ENCODE data around the gene ATP11B.
"Not testable (repeated sequence)": the region's sequence is repeated elsewhere in the genome, so short reads cannot be mapped to it uniquely, and the experiment has no call there.

The ATP11B gene

DNA sequence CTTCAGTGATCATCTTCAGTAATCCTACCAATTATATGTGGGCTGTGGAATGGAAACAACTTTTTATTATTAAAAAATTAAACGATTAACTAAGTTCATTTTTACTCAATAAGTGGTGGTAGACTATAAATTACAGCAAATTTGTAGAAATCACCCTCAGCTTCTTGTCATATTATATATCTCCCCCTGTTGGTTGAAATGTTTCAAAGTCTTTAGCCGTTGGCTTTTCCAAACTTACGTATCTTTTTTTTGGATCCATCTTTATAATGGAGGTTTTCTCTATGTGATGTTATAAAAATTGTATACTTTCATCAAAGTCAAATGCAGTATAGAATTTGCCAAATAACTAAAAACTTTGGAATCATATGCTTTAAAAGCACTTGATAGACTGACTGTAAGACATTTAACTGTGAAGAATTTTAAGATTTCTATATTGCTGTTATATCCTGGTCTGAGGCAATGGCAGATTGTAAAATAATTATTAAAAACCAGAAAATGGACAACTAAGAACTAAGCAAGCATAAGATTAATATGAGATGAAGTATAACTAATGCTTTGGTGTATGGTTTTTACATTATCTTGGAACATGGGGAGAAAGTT, 44.7 kb downstream of the ATP11B start:
- DNase-seq (ENCODE audit: low read depth), result no peak

DNA sequence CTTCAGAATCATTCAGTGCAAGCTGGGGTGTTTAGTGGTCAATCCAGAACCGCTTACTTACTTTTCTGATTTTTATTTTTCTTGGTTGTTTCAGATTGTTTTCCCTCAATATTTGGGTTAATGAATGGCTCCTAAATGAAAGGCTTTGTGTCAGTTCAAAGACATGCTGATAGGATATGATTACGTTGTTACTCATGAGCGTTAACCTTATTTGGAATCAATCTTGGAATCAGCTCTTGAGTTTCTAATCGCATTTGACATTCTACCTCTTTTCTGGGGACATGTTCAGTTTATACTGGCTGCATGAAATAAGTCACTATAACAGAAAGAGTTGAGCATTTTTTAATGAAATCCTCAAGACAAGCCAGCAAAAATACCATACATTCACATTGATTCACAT, 50.2 kb downstream of the ATP11B start:
- no peak for DNase-seq (ENCODE audit: low read depth)

DNA sequence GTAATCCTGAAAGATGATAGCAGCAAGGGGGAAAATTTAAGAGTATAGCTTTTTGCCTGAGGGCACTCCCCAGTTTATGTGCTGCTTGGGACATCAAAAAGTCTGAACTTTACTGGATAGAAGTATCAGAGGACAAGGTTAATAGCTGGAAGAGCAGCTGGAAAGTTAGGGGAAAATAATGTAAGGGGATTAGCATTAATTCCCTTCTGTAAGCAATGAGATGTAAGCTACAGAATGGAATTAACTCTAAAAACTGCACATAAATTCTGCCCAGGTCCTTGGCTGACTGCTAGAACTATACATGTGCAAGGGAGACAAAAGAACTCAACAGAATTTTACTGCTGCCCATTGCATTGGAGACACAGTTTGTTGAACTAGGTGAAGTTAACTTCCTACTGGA, 55.6 kb downstream of the ATP11B start:
- no peak for DNase-seq (ENCODE audit: low read depth)

DNA sequence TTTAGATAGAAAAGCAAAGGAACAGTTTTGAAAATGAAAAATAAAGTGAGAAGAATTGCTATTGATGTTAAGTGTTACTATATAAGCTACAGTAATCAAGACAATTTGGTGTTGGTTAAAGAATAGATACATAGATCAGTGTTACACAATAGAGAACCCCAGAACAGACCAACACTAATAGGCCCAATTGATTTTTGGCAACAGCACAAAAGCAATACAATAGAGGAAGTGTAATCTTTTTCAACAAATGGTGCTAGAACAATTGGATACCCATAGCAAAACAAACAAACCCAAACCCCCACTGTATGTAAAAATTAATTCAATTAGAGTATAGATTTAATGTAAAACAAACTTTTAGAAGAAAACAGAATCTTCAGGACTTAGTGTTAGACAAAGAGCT, 61.8 kb downstream of the ATP11B start:
- DNase-seq (ENCODE audit: low read depth), result no peak

DNA sequence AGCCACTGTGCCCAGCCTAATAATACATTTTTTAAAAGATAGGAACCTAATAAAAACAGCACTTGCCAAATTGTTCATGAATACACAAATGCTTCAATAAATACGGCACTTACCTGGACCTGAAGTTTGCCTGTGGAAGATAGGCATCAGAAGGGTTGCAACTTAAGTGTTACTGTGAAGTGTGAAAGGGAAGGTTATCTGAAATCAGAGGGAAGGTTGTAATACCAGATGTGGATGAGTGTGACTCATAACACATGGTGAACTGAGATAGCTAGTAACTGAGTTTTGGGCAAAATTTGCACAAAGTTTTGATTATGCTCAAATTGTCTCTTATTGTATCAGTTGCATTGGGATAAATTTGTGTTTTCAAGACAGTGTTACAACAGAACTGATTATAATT, 68.0 kb downstream of the ATP11B start:
- no peak for DNase-seq (ENCODE audit: low read depth)

DNA sequence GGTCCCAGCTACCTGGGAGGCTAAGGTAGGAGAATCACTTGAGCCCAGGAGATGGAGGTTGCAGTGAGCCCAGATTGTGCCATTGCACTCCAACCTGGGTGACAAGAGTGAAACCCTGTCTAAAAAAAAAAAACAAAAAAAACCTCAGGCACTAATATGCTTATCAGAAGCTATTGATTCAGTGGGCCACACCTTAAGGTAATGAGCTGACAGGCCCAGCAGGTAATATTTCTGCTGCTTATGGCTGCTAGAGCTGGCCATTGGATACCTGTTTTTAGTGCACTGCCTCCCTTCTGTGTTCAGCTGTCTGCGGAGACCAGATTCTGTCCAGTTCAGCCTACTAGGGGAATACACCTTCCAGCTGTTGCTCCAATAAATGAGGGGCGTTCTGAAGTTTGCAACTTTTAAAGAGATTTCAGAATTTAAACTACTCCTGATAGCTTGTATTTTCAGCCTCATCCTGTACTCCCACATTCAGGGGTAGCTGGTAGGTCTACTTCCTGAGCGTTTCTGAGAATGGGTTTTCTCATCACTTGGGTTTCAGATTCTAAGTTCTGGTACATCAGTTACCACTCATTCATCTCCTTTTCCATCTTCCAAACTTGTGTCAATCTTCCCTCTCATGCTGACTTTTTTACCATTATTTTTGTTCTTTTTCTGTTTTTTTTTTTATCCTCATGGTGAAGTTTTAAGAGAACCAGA, 69.0 kb downstream of the ATP11B start:
- no peak for DNase-seq (ENCODE audit: low read depth)

DNA sequence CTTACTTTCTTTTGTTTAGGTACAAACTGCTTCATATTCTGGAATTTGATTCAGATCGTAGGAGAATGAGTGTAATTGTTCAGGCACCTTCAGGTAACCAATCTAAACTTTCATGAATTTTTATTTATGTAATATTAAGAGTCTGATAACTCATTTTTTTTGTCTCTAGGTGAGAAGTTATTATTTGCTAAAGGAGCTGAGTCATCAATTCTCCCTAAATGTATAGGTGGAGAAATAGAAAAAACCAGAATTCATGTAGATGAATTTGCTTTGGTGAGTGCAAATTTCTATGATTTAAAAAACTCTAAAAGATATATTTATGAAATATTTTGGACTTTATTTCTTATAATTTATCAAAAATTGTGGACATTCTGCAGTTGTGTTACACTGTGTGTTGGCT, 75.8 kb downstream of the ATP11B start:
- DNase-seq (ENCODE audit: low read depth), result no peak

DNA sequence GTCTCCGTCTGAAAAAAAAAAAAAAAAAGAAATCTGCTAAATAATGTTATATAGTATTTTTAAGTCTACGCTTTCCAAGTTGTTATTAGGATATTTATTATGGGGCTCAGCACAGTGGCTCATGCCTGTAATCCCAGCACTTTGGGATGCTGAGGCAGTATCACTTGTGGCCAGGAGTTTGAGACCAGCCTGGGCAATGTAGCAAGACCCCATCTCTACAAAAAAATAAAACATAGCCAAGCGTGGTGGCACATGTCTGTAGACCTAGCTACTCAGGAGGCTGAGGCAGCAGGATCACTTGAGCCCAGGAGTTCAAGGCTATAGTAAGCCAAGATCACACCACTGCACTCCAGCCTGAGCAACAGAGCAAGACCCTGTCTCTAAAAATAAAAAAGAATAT, 77.6 kb downstream of the ATP11B start:
- DNase-seq (ENCODE audit: low read depth), result not testable (repeated sequence)

DNA sequence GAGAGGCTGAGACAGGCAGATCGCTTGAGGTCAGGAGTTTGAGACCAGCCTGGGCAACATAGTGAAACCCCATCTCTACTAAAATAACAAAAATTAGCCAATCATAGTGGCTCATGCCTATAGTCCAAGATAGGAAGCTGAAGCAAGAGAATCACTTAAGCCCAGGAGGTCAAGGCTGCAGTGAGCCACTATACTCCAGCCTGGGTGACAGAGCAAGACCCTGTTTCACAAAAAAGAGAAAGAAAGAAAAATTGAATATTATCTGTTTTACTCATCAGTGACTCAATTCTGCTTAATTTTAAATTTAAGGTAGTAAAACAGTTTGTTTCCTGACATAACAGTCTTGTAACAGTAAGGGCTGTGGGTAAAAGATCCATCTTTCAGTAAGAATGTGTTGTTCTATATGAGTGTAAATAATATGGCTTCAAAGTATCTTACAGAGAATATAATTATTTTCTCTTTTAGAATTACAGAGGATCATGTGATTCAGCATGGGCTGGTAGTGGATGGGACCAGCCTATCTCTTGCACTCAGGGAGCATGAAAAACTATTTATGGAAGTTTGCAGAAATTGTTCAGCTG, 85.8 kb downstream of the ATP11B start:
- DNase-seq (ENCODE audit: low read depth), result no peak

DNA sequence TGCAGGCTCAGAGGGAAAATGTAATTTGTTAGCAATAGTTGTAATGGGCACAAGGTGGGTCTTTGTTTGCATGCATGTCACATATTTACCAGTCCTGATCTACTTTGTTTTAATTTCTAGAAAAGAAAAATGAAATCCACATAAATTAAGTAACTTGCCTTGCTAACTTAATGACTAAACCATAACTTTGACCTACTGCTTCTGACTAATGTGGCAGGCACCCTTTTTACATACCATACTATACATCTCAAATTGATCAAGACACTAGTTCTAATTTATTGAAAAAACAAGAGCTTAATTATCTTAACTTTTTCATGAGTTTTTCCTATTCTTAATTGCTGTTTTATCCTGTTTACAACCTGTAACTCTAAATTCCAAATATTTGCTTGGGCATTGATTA, 93.2 kb downstream of the ATP11B start:
- DNase-seq (ENCODE audit: low read depth), result no peak

DNA sequence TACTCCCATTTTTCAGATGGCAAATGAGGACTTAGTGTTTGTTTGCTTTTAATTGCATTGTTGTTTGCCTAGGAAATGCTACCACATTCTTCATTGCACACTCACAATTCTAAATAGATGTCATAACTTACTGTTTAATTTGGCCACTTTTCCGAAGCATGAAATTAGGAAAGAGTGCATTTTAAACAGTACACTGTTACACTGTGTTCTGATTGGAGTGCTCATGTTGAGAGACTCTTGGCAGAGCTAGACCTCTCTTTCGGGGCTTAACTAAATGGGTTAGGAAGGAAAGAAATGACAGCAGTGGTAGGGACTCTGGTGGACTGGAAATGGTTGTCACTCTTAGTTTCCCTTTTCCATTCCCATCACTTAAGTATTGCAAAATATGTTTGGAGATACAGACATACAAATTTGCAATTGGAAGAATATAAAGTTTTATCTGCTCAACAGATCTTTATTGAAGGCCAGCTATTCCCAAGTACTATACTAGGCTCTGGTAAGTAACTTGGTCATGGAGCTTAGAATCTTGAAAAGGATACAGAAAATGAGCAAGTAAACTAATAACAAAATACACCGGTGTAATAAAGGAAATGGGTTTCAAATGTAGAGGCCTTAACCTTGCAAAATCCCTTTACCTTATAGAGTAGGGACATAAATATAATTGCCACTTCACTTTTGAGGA, 96.8 kb downstream of the ATP11B start:
- DNase-seq (ENCODE audit: low read depth), result no peak

DNA sequence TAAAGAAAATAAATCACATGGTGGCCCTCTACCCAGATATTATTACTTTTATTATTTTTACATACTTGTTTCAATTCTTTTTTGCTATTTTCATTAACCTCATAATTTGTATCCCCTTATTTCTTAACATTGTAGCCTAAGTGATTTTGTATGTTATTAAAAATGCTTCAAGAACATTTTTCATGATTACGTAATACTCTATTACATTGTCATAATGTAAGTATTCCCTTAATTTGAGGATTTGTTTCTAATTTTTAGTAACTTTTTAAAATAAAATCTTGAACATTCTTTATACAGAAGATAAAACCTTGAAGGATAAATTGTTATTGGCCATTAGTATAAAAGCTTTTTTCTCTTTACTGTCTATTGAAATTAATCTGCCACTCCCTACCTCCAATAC, 98.1 kb downstream of the ATP11B start:
- DNase-seq (ENCODE audit: low read depth), result no peak

DNA sequence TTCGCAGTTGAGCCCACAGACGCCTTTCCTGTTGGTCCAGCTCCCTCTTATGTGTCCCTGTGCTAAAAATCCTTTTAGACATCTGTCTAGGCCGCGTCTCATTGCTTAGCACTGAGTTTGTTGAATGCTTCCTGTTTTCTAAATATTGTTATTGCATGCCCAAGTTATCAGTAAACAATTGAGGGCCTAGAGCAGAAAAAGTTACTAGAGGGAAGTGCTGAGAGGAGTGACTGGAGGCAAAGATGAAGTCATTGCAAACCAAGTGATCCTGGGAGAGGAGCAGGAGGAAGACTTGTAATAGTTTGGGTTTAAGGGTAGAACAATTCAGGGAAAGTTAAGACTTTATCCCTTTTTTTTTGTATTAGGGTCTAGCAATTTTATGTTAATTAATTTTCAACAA, 98.9 kb downstream of the ATP11B start:
- DNase-seq (ENCODE audit: low read depth), result no peak

DNA sequence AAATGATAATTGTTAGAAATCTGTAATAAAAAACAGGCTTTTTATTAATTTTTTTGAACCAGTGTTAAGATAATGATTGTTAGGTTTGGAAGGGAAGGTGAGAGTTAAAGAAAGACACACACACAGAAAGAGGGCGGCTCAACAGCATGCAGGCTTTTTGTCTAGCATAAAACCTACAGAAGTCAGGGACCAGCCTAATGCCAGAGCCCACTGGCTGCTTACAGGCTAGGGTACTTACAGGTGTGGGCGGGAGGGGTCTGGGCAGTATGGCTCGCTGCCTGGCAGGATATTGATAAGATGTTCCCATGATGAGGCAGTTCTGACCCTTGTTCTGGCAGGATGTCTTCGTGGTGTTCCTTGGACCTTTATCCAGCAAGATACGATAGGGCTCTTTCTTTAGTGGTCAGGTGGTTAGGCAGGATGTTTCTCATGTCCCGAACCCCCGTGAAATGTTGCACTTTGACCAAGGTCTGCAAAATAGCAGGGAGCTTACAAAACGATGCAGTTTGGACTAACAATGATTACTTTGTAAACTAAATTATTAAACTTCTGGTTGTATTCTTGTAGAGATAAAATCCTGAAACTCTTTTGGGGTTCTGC, 102.3 kb downstream of the ATP11B start:
- DNase-seq (ENCODE audit: low read depth), result no peak

DNA sequence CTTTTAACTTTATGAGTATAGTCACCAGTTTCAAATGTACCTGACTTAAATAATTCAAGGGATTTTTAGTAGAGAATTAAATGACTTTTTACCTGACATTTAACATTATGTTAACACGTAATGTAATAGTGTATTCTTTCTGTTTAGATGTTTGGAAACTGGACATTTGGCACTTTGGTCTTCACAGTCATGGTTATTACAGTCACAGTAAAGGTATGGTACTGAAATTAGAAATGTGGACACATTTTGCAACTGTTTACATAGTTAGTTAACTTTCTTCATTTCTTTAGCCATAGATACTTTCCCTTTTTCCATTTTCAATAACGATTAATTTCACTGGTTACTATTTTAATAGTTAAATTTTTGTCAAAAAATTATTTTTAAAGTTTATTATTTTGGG, 103.2 kb downstream of the ATP11B start:
- DNase-seq (ENCODE audit: low read depth), result no peak

DNA sequence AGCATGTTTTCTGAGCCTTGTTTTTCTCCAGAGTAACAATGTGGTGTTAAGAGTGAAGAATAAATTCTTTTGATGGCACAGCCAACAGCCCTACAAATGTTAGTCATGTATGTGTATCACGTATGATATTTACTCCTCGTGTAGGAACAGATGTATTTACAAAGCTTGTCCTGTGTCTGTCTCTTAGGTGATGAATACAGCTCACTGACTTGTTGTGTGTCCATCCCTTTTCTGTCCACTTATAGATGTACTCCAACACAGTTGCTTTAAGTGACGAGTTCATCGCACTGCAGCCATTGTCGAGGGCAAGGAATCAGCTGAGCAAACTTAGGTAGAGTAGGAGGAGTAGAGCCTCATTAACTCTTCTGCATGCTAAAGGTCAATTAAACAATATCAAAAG, 108.9 kb downstream of the ATP11B start:
- DNase-seq (ENCODE audit: low read depth), result no peak

DNA sequence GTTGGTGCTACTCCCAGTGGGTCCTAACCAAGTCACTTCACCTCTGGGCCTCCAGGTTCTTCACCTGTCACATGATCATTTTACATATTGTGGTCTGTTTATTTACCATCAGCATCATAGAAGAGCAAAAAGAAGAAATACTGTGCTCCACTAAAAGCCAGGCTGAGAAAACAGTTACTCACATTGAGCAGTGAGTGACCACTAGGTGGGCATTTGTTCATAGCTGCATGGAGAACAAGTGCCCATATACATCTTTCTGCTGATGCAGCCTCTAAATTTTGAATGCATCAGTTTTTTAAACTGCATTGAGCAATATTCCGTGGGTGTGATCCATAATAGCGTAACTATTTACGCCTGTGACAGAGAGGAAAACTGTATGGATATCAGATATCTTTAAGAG, 110.9 kb downstream of the ATP11B start:
- no peak for DNase-seq (ENCODE audit: low read depth)

DNA sequence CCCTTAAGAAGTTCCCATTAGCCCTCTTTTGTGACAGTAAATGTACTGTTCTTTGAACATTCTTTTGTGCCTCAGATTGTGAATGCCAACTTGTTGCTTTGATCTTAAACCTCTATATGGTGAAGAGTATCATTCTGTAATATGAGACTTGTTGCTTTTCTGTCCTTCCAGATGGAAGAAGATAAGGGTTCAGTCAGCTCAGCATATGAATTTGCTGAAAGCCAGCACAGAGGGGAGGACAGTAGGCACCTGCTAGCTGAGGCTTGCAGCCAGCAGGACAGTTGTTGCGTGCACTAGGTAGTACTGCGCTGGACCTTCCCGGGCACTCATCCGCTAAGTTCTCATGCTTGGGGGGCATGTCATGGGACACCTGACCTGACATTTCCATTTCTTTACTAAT, 112.3 kb downstream of the ATP11B start:
- DNase-seq (ENCODE audit: low read depth), result no peak

DNA sequence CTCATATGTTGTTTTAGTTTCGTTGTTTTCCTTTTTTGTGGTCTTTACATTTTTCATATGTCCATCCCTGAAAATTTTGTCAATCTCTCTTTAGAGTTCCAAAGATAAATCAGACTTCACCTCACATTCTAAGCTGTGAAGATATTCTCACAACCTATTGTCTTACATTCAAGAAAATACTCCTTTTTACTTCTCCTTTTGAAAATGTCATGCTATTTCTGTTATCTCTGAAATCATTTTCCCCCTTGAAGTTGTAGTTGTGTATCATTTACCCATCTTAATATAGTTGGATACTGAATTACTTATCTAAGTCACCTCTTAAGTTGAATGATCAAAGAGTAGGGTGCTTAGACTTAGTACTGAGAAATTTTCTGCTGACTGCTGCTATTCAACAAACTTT, 112.7 kb downstream of the ATP11B start:
- DNase-seq (ENCODE audit: low read depth), result no peak

DNA sequence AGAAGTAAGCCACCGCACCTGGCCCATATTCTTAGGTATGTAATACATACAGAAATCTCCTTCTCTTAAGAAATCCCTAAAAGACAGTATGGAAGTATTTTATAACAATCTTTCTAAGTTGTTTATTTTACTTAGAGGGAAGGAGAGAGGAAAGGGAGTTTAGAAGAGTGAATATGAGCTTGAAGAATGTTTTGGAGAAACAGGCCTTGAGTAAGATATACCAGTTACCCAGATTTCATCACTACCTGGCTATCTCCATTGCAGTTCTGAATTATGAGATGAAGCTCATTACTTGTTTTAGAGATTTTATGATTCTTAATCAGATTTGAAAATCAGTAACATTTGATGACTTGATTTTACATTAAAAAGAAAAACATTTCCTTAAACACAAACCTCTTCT, 115.2 kb downstream of the ATP11B start:
- no peak for DNase-seq (ENCODE audit: low read depth)

DNA sequence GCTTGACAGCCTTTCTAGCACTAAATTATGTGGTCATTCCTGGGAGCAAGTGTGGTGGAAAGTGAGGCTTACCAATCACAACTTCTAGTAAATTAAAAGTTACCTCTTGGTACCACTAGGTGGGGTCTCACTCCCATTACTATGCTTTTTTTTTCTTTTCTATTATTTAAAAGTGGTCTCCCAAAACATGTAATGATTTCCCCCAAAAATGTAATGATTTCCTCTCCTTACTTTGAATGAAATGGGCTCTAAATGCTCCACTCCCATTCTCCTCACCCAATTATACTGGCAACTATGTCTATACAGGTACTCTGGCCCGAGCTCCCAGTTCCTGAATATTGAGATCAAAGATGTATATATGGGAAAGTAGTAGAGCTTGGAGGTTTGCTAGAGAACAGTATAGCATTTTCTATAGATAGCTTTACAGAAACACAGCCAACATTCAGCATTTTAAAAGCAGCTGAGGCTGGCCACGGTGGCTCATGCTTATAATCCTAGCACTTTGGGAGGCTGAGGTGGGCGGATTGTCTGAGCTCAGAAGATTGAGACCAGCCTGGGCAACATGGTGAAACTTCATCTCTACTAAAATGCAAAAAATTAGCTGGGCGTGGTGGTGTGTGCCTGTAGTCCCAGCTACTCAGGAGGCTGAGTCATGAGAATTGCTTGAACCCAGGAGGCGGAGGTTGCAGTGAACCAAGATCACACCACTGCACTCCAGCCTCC, 116.2 kb downstream of the ATP11B start:
- DNase-seq (ENCODE audit: low read depth), result no peak

Measured in stimulated activated CD8-positive, alpha-beta memory T cell treated with anti-CD3 and anti-CD28 coated beads, Interleukin-7, amount 100 ng/mL, for 24 hours (primary cell).